Measurements from ENCODE around the gene OLFM2.

DNA sequence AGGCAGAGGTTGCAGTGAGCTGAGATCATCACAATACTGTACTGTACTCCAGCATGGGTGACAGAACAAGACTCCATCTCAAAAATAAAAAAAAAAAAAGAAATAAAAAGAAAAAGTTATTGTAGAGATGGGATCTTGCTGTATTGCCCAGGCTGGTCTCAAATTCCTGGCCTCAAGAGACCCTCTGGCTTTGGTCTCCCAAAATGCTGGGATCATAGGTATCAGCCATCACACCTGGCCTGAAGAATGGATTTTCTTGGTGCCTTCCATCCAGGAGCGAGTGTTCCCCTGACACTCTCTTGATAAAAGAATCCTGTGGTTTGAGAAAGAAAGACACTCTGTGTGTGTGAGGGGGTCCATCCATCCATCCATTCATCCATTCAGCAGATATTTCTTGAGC is 4.7 kb downstream of the OLFM2 start:
- TF ChIP-seq EZH2 (IDR thresholded peaks at IDR 0.05; ENCODE audit: insufficient read depth, poor library complexity, severe bottlenecking): no peak
- TF ChIP-seq EZH2phosphoT487 (IDR thresholded peaks at IDR 0.05; ENCODE audit: insufficient read depth, low read depth): no peak
